Measurements from ENCODE around the gene CDH23.

Gene CDH23

GRCh38 chr10:71756311-71757191 lies 359.8 kb downstream of the CDH23 start:
- DNase-seq (ENCODE audit: insufficient read length, low spot score) (no peak), FAIRE-seq (no peak)

- FAIRE-seq: peak; percentile 28
These were observed 360.7 kb downstream of the CDH23 start for GRCh38 chr10:71757399-71757922.

GRCh38 chr10:71761105-71761511 lies 364.4 kb downstream of the CDH23 start:
- no peak for DNase-seq (ENCODE audit: insufficient read length, low spot score)
- peak; percentile 36 for FAIRE-seq

More at GRCh38 chr10:71757399-71757922, 360.7 kb downstream of the CDH23 start:
- DNase-seq (ENCODE audit: insufficient read length, low spot score): no peak

GRCh38 chr10:71761541-71762113 lies 364.9 kb downstream of the CDH23 start:
- FAIRE-seq (no peak), DNase-seq (ENCODE audit: insufficient read length, low spot score) (no peak)

GRCh38 chr10:71762324-71762723 lies 365.6 kb downstream of the CDH23 start:
- DNase-seq (ENCODE audit: insufficient read length, low spot score) (no peak), FAIRE-seq (no peak)

- DNase-seq (ENCODE audit: insufficient read length, low spot score) (no peak), FAIRE-seq (no peak)
These were observed 366.8 kb downstream of the CDH23 start for GRCh38 chr10:71763352-71764127.

GRCh38 chr10:71765176-71765904 lies 368.6 kb downstream of the CDH23 start:
- peak; percentile 22 for DNase-seq (ENCODE audit: insufficient read length, low spot score)
- FAIRE-seq: peak; percentile 31

- FAIRE-seq (no peak), DNase-seq (ENCODE audit: insufficient read length, low spot score) (no peak)
These were observed 369.4 kb downstream of the CDH23 start for GRCh38 chr10:71765906-71766716.

- FAIRE-seq (peak; percentile 97), DNase-seq (ENCODE audit: insufficient read length, low spot score) (peak; percentile 88)
These were observed 370.1 kb downstream of the CDH23 start for GRCh38 chr10:71766717-71767419.

GRCh38 chr10:71767420-71768035 lies 370.8 kb downstream of the CDH23 start:
- DNase-seq (ENCODE audit: insufficient read length, low spot score) (peak; percentile 39), FAIRE-seq (no peak)

GRCh38 chr10:71769279-71769823 lies 372.6 kb downstream of the CDH23 start:
- DNase-seq (ENCODE audit: insufficient read length, low spot score) (no peak), FAIRE-seq (no peak)

- DNase-seq (ENCODE audit: insufficient read length, low spot score) (no peak), FAIRE-seq (no peak)
These were observed 373.5 kb downstream of the CDH23 start for GRCh38 chr10:71770255-71770654.

- DNase-seq (ENCODE audit: insufficient read length, low spot score): no peak
- FAIRE-seq: no peak
These were observed 374.1 kb downstream of the CDH23 start for GRCh38 chr10:71770789-71771188.

- DNase-seq (ENCODE audit: insufficient read length, low spot score) (no peak), FAIRE-seq (no peak)
These were observed 374.5 kb downstream of the CDH23 start for GRCh38 chr10:71771204-71771603.

- FAIRE-seq (no peak), DNase-seq (ENCODE audit: insufficient read length, low spot score) (peak; percentile 70)
These were observed 375.3 kb downstream of the CDH23 start for GRCh38 chr10:71771821-71772617.

- no peak for FAIRE-seq
- no peak for DNase-seq (ENCODE audit: insufficient read length, low spot score)
These were observed 376.1 kb downstream of the CDH23 start for GRCh38 chr10:71772832-71773220.

- FAIRE-seq: no peak
These were observed 376.7 kb downstream of the CDH23 start, which contains the start of gene VSIR for GRCh38 chr10:71773221-71773971. VSIR (minus strand) TSS chr10:71773520; CDS start chr10:71773439, 81 bp downstream.

More at GRCh38 chr10:71773221-71773971, 376.7 kb downstream of the CDH23 start, which contains the start of gene VSIR:
- peak; percentile 83 for DNase-seq (ENCODE audit: insufficient read length, low spot score)
